Fibroblast of gingiva (primary cell): ENCODE measurements around the gene MACROD2.

ENCODE experiments used
- DNase-seq: peaks from one replicate; pipeline ENCODE4 v3.0.0-alpha.2; 2011; ENCODE audit warnings: low read depth

The MACROD2 gene

GRCh38 chr20:15632680-15633079, 1637.4 kb downstream of the MACROD2 start:
- DNase-seq = no peak

DNA sequence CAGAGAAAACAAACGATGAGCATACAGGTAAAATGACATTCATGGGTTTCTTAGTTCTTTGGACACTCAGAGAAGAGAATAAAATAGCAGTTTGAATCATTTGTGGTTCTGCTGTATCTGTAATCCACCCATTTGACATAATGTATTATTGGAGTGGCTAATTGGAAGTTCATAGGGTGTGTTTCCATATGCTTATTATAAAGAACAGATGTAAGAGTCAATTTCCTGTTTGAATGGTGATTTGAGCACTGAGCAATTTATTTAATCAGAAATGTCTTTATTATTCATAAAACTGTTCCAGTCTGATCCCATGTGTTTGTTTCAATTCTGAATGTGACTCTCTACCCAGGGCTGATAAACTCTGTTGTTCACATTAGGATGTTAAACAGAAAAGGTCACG, 1638.8 kb downstream of the MACROD2 start:
- DNase-seq = no peak

DNA sequence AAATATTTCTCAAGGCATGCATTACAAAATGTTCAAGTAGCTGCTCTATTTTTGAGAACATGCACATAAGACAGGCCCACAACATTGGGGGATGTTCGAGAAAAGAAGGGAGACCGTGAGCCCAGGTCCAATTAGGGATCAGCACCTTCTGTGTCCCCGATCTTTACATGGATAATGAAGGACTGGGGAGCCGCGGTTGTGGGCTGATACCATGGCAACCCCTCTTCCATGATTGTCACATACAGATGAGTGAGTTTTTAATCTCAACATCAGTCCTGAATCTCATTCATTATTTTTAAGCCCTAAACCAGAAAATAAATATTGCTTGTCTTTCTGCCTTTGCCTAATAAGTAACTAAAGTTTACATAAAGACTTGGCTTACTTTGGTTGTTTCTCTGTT, 1642.2 kb downstream of the MACROD2 start:
- no peak for DNase-seq

- no peak for DNase-seq
These were observed 1642.8 kb downstream of the MACROD2 start for GRCh38 chr20:15637950-15638754.

DNA sequence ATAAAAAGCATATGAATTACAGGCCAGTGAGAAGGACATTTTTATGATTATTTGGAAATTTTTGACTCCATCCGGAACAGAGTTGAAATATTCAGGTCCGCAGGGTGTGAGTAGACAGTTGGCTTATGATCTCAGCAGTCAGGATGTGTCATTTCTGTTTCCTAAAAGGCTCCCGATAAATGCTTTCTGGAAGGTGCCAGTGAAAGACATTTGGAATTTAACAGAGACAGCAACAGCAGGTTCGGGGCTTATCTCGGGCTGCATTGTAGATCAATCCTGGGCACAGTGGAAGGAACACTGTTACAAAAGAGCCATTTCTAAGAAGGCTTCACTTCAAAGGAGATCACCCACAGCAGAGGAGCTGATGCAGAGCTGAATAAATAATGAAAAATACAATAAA, 1643.5 kb downstream of the MACROD2 start:
- DNase-seq = no peak

DNA sequence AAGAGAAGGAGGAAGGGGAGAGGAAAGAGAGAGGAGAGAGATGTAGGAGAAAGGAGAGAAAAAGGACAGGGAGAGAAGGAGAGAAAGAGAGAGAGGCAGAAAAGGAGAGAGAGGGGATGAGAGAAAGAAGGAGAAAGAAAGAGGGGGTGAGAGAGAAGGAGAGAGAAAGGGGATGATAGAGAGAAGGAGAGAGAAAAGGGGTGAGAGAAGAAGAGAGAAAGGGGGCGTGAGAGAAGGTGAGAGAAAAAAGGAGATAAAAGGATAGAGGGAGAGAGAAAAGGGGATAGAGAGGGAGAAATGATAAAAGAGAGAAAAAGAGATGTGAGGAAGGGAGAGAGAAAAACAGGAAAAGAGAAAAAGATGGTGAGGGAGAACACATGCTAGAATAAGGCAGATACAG, 1644.5 kb downstream of the MACROD2 start:
- no peak for DNase-seq

DNA sequence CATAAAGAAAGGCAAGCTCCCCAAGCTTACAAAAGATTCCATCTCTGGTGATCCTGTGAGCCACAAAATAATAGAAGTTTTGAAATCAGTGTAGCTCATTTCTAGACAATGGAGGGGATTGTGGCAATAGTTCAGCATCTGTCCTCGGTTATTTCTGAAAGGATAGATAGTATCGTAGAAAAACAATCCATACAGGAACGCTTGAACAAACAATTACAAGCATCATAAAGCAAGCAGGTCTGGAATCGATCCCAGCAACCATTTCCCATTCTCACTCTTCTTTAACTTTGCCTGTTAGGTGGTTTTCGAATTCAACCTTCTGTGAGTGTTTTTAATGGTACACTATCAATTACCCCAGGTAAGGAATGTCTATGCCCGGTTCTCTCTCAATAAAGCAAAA, 1646.8 kb downstream of the MACROD2 start:
- no peak for DNase-seq

GRCh38 chr20:15642676-15643075, 1647.4 kb downstream of the MACROD2 start:
- peak; percentile 40 for DNase-seq

- peak; percentile 13 for DNase-seq
These were observed 1648.4 kb downstream of the MACROD2 start for GRCh38 chr20:15643713-15644112.

GRCh38 chr20:15645816-15646215, 1650.5 kb downstream of the MACROD2 start:
- DNase-seq = no peak

- no peak for DNase-seq
These were observed 1658.3 kb downstream of the MACROD2 start for GRCh38 chr20:15653396-15654207.

GRCh38 chr20:15654208-15654649, 1658.9 kb downstream of the MACROD2 start:
- DNase-seq = peak; percentile 27

DNA sequence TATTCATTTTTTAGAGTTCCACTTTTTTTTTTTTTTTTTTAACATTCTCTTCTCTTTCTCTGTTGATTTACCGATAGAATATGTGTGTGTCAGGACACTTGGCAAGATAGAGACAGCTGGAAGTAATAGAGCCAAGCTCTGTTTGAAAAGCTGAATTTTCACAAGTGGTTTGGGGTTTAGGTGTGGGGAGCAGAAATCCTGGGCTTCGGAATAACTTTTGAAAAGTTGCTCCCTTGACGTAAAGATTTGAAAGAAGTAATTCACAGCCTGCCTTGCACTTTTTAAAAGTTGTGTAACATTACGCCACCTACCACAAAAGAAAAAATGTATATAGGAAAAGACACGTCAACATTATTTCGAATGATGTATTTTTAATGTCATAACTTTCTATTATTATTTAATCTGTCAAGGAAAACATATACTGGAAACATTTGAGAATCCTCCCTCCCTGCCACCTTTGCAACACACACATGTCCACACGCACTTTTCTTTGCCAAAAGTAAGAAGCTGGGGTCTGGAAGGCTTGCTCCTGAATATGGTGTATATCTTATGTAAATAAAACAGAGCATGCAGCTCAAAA, 1660.1 kb downstream of the MACROD2 start:
- DNase-seq = no peak

DNA sequence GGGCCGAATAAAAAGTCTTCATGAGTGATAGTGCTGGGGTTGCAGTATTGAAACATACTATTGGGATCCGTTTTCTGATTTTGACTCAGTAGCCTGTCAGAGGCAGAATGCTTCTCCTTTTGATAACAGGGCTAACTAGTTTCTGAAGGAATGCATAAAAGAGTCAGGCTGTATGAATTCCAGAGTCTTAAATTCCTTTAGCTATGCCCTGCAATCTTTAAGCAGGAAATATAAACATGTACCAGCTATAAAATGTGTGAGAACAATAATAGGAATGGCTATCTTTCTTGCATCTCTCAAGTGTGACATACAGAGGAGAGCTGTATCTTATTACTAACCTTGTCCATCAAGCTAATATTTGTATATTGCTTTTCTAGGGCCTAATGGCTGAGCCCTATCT, 1660.8 kb downstream of the MACROD2 start:
- no peak for DNase-seq

DNA sequence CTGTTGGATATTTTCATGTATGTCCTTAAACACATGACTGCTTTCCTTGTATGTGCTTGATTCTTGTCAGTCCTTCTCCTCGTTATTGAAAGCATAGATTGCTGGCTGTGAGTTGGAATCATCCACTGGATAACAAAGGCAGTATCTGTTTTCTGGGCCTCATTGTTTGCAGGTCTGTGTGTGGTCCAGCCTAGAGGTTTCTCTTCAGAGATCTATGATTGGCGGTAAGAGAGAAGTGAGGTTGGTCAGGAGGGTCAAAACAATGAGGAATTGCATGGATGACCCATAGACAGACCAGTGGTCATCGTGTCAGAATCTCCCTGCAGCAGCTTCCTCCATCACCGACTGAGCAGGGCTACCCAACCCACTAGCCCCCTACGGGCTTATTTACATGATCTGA, 1663.0 kb downstream of the MACROD2 start:
- no peak for DNase-seq

DNA sequence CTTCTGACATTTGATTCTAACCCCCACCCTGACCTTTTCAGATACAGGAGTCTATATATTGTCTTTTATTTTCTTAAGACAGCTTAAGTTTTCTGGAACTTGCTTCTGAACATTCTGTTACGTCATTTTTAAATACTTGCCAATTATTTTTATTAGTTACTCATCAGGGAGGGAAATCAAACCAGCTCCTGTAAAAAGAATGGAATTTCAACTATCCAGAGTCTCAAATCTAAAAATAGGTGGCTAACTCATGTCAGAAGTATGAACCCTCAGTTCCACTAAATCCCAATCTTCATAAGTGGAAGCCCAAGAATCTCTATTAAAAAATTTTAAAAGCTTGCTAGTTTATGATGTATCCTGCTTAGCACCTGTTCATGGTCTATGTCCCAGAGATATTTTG, 1677.9 kb downstream of the MACROD2 start:
- DNase-seq = peak; percentile 65

DNA sequence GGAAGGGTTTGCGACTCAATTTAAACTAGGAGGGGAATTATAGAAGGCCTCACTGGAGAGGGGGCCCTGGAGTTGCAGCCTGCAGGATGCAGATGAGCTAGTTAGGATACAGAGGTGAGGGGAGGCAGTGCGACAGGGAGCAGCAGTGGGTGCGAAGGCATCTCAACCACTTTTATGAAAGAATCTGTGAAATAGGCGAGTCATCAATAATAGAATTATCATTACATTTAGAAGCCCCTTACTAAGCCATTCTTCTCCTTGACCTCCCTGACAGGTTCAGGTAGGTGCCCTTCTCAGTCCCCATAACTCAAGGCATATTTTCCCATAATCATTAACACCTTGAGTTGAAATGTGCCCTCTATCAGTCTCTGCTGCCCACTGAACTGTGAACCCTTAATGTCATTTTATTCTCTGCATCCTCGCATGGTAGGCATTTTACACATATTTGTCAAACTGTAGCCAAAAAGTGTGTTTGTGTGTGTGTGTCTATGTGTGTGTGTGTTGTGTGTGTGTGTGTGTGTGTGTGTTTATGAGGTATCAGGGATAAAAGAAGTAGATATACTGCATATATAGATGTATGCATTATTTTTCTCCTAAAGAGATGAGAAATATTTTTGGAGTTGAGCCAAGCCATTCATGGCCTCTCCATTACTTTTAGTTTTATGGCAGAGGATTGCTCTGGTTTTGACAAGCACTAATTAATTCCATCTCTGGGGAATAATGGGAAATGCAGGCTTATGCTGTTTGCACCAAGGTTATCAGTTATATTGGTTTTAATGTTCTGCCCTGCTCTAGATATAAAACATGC, 1679.1 kb downstream of the MACROD2 start:
- no peak for DNase-seq

- no peak for DNase-seq
These were observed 1679.8 kb downstream of the MACROD2 start for GRCh38 chr20:15675061-15675514.

DNA sequence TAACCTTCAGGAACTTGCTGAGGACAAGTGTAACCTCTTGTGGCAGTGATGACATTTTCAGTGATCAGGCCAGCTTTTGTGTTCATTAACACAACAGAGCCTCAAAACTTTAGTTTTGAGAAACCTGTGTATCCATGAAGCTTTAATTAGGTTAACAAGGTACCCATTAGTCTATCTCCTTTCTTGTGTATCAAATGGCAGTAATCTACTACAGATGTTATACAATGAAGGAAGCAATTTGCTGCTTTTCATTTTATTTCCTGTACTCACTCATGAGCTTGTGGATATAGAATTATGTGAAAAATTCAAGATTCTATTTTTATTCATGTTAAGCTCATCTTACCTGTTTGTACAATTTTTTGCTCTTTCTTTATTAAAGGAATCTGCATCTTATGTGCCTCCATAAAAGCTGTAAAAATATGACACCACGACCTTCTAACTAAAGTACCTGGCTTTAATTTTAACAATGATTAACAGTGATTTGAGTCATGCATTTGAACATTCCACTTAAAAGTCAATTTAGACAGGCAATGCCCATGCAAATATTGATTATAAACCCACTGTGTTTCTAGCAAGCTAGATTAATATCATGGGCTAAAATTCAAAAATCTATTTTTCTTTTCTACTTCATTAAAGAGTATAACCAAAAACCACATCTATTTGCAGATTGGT, 1680.6 kb downstream of the MACROD2 start:
- no peak for DNase-seq

- no peak for DNase-seq
These were observed 1681.5 kb downstream of the MACROD2 start for GRCh38 chr20:15676815-15677214.

DNA sequence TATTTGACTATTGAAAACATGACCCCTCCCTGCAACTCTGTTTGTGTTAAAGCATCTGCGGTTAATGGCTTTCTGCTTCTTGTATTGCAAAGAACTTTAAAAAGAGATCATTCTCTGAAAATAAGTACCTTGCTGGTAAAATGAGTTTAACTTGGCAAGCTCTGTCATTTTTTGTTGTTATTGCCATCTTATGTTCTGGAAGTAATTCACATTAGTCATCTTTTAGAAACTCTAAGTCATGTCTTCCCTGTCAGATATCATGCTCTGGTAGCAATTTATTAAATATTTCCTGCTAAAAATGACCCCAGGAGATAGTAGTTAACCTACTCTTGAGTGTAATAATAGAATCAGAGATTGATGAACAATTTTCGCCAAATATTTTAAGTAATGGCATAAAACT, 1687.4 kb downstream of the MACROD2 start:
- DNase-seq = peak; percentile 26
